ENCODE measurements around the gene DOCK2. TPM values are rescaled to one million over a fixed set of nuclear protein-coding genes. Genes with fewer than 3 reads are reported as not detected.

Gene DOCK2
- total RNA-seq, 1 donor from 2014 or later: 0.77 TPM

DNA sequence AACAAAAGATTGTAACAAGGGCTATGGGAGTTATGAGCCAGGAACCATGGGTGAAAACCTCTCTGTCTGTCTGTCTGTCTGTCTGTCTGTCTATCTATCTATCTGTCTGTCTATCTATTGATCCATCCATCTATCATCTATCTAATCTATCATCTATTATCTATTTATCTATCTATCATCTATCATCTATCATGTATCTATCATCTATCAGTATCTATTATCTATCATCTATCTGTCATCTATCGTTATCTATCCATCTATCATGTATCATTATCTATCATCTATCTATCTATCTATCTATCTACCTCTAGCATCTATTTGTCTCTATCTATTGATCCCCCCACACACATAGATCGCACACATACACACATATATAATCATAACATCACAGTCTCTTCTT, 230.3 kb downstream of the DOCK2 start:
- H3K9me3 Mint-ChIP-seq: no peaks in the 10 kb centered on the region
- TF ChIP-seq CTCF (conservative IDR thresholded peaks at IDR 0.05): no peak
- H3K36me3 Mint-ChIP-seq (ENCODE audit: low read depth): no peaks in the 10 kb centered on the region
- H3K27ac Mint-ChIP-seq (ENCODE audit: unreplicated experiment): no peak overlapping the region
- peaks cover 4% of the 10 kb centered on the region for H3K4me1 Mint-ChIP-seq
- no peaks in the 10 kb centered on the region for H3K27me3 Mint-ChIP-seq (ENCODE audit: low read depth)
- no peak overlapping the region for H3K4me3 Mint-ChIP-seq
- DNase-seq (ENCODE audit: low read depth, low spot score): no peak

GRCh38 chr5:169869066-169869465, 232.0 kb downstream of the DOCK2 start:
- no peaks in the 10 kb centered on the region for H3K36me3 Mint-ChIP-seq (ENCODE audit: low read depth)
- no peaks in the 10 kb centered on the region for H3K9me3 Mint-ChIP-seq
- no peak for DNase-seq (ENCODE audit: low read depth, low spot score)
- H3K4me1 Mint-ChIP-seq: peaks cover 4% of the 10 kb centered on the region
- H3K27me3 Mint-ChIP-seq (ENCODE audit: low read depth): no peaks in the 10 kb centered on the region
- no peak overlapping the region for H3K4me3 Mint-ChIP-seq
- no peak for TF ChIP-seq CTCF (conservative IDR thresholded peaks at IDR 0.05)
- H3K27ac Mint-ChIP-seq (ENCODE audit: unreplicated experiment): peak overlapping the region; percentile 88

DNA sequence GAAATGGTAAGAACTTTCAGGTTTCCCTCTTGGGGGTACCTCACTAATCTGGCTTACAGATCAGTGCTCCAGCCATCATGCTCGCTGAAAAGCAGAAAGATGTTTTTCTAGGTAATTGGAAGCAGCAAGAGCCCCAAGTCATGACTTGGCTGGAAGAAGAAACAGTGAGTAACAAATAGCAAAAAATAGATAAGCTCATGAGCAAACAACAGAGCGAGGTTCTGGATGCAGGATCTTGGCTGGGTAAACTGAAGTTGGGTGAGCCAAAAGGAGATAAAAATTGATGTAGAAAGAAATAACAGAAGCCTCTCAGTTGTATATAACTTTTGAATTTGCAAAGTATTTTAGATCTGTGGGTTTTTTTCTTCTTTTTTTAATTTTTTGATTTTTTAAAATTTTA, 233.1 kb downstream of the DOCK2 start:
- no peak for TF ChIP-seq CTCF (conservative IDR thresholded peaks at IDR 0.05)
- no peaks in the 10 kb centered on the region for H3K27me3 Mint-ChIP-seq (ENCODE audit: low read depth)
- H3K9me3 Mint-ChIP-seq: no peaks in the 10 kb centered on the region
- H3K4me3 Mint-ChIP-seq: no peak overlapping the region
- H3K36me3 Mint-ChIP-seq (ENCODE audit: low read depth): no peaks in the 10 kb centered on the region
- DNase-seq (ENCODE audit: low read depth, low spot score): no peak
- no peak overlapping the region for H3K27ac Mint-ChIP-seq (ENCODE audit: unreplicated experiment)
- peaks cover 4% of the 10 kb centered on the region for H3K4me1 Mint-ChIP-seq

- Mint-ChIP-seq H3K9me3 (peaks cover 2% of the 10 kb centered on the region), H3K27me3 (ENCODE audit: low read depth) (no peaks in the 10 kb centered on the region), H3K4me3 (no peak overlapping the region), H3K36me3 (ENCODE audit: low read depth) (no peaks in the 10 kb centered on the region), H3K4me1 (peaks cover 4% of the 10 kb centered on the region), H3K27ac (ENCODE audit: unreplicated experiment) (no peak overlapping the region)
- TF ChIP-seq CTCF (conservative IDR thresholded peaks at IDR 0.05): no peak
- no peak for DNase-seq (ENCODE audit: low read depth, low spot score)
Observed at GRCh38 chr5:169871826-169872490, 234.9 kb downstream of the DOCK2 start.

DNA sequence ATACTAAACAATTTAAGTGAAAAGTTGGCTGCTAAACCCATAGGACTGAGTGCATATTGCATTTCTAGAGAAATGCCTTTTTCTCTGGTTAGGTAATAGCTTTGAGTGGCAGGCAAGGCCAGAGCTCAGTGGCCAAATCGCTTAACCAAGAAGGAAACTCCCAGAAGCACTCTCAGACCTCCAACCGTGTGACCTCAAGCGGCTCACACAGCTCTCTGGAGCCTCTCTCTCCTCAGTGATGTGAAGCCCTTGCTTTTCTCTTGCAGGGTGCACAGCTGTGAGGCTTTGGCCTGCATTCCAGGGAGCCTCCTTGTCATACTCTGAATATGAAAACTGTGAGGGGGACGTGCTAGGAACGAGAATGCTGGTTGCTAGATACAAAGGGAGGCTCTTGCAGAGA, 236.6 kb downstream of the DOCK2 start:
- Mint-ChIP-seq H3K27me3 (ENCODE audit: low read depth) (no peaks in the 10 kb centered on the region), H3K9me3 (peaks cover 2% of the 10 kb centered on the region), H3K36me3 (ENCODE audit: low read depth) (no peaks in the 10 kb centered on the region), H3K4me1 (peaks cover 4% of the 10 kb centered on the region), H3K4me3 (no peak overlapping the region), H3K27ac (ENCODE audit: unreplicated experiment) (peak overlapping the region; percentile 10)
- no peak for TF ChIP-seq CTCF (conservative IDR thresholded peaks at IDR 0.05)
- no peak for DNase-seq (ENCODE audit: low read depth, low spot score)
